H9 (cell line): ENCODE measurements around the gene NSA2. TPM values are rescaled to one million over a fixed set of nuclear protein-coding genes. Genes with fewer than 3 reads are reported as not detected.

Experiments used
- DNase-seq: peaks from one replicate; pipeline ENCODE4 v3.0.0-alpha.2; 2017
- H2AFZ ChIP-seq: one replicate; pipeline ENCODE4 v1.6.1; 2013; ENCODE audit warnings: mild to moderate bottlenecking, low read length, control low read depth, moderate library complexity
- H2AK5ac ChIP-seq: 2 replicates; pipeline ENCODE4 v1.6.1; 2013; ENCODE audit warnings: low read length, control low read depth, mixed read lengths; ENCODE audit not compliant: insufficient read length
- H2BK120ac ChIP-seq: one replicate; pipeline ENCODE4 v1.6.1; 2013; ENCODE audit warnings: low read depth, mild to moderate bottlenecking, low read length, control low read depth, inconsistent platforms; ENCODE audit not compliant: poor library complexity, severe bottlenecking
- H2BK12ac ChIP-seq: 2 replicates; pipeline ENCODE4 v1.6.1; 2013; ENCODE audit warnings: low read length, control low read depth, mixed read lengths, low read depth; ENCODE audit not compliant: insufficient read length
- H2BK15ac ChIP-seq: 2 replicates; pipeline ENCODE4 v1.6.1; 2013; ENCODE audit warnings: low read depth, low read length, control low read depth
- H2BK20ac ChIP-seq: one replicate; pipeline ENCODE4 v1.6.1; 2013; ENCODE audit warnings: low read depth, mild to moderate bottlenecking, low read length, control low read depth, inconsistent platforms; ENCODE audit not compliant: poor library complexity, severe bottlenecking
- H2BK5ac ChIP-seq: 2 replicates; pipeline ENCODE4 v1.6.1; 2013; ENCODE audit warnings: low read length, control low read depth, mixed read lengths; ENCODE audit not compliant: insufficient read length
- H3K14ac ChIP-seq: 2 replicates; pipeline ENCODE4 v1.6.1; 2013; ENCODE audit warnings: low read length, control low read depth; ENCODE audit not compliant: insufficient read depth
- H3K18ac ChIP-seq: 2 replicates; pipeline ENCODE4 v1.6.1; 2013; ENCODE audit warnings: low read depth, mild to moderate bottlenecking, mixed read lengths, low read length, control low read depth; ENCODE audit not compliant: insufficient read length
- H3K23ac ChIP-seq: 2 replicates; pipeline ENCODE4 v1.6.1; 2013; ENCODE audit warnings: low read length, control low read depth, mixed read lengths, low read depth; ENCODE audit not compliant: insufficient read length
- H3K23me2 ChIP-seq: 2 replicates; pipeline ENCODE4 v1.6.1; 2013; ENCODE audit warnings: low read depth, mild to moderate bottlenecking, mixed read lengths, low read length, control low read depth; ENCODE audit not compliant: insufficient read length, poor library complexity, severe bottlenecking
- H3K27ac ChIP-seq: 2 replicates; pipeline ENCODE4 v1.5.1; 2013; ENCODE audit warnings: low read length, control low read depth, mixed read lengths, low read depth; ENCODE audit not compliant: insufficient read length
- H3K27me3 ChIP-seq: 2 replicates; pipeline ENCODE4 v1.6.1; 2013; ENCODE audit warnings: low read length, control low read depth, inconsistent platforms; ENCODE audit not compliant: insufficient read depth
- H3K4ac ChIP-seq: 2 replicates; pipeline ENCODE4 v1.6.1; 2013; ENCODE audit warnings: low read depth, mild to moderate bottlenecking, control low read depth, inconsistent platforms, low read length, moderate library complexity
- H3K4me1 ChIP-seq: 2 replicates; pipeline ENCODE4 v1.6.1; 2013; ENCODE audit warnings: low read length, control low read depth, inconsistent platforms; ENCODE audit not compliant: insufficient read depth
- H3K4me2 ChIP-seq: 2 replicates; pipeline ENCODE4 v1.6.1; 2013; ENCODE audit warnings: low read length, control low read depth, mixed read lengths; ENCODE audit not compliant: insufficient read length, insufficient read depth
- H3K56ac ChIP-seq: 2 replicates; pipeline ENCODE4 v1.6.1; 2013; ENCODE audit warnings: low read depth, mild to moderate bottlenecking, mixed read lengths, low read length, control low read depth; ENCODE audit not compliant: insufficient read length
- H3K79me1 ChIP-seq: 2 replicates; pipeline ENCODE4 v1.6.1; 2013; ENCODE audit warnings: low read depth, mild to moderate bottlenecking, moderate library complexity, low read length, control low read depth, inconsistent platforms; ENCODE audit not compliant: insufficient read depth, poor library complexity, severe bottlenecking
- H3K79me2 ChIP-seq: 2 replicates; pipeline ENCODE4 v1.6.1; 2013; ENCODE audit warnings: low read length, control low read depth, inconsistent platforms; ENCODE audit not compliant: insufficient read depth
- H3K9ac ChIP-seq: 2 replicates; pipeline ENCODE4 v1.6.1; 2013; ENCODE audit warnings: low read length, control low read depth, mixed read lengths; ENCODE audit not compliant: insufficient read length; ENCODE audit errors: extremely low read depth
- H3K9me3 ChIP-seq: one replicate; pipeline ENCODE4 v1.6.1; 2013; ENCODE audit warnings: low read depth, low read length, inconsistent platforms; ENCODE audit not compliant: control insufficient read depth
- H3T11ph ChIP-seq: one replicate; pipeline ENCODE4 v1.6.1; 2013; ENCODE audit warnings: mild to moderate bottlenecking, low read length, control low read depth, inconsistent platforms
- H4K20me1 ChIP-seq: one replicate; pipeline ENCODE4 v1.6.1; 2013; ENCODE audit not compliant: control insufficient read depth, insufficient read length, insufficient read depth
- H4K5ac ChIP-seq: 2 replicates; pipeline ENCODE4 v1.6.1; 2013; ENCODE audit warnings: low read depth, mild to moderate bottlenecking, mixed read lengths, low read length, control low read depth; ENCODE audit not compliant: insufficient read length
- H4K8ac ChIP-seq: replicated peaks from 2 replicates; pipeline ENCODE4 v1.6.1; 2013; ENCODE audit warnings: low read length, control low read depth, mixed read lengths, low read depth; ENCODE audit not compliant: insufficient read length
- H4K91ac ChIP-seq: 2 replicates; pipeline ENCODE4 v1.6.1; 2013; ENCODE audit warnings: low read depth, mild to moderate bottlenecking, moderate library complexity, mixed read lengths, low read length, control low read depth; ENCODE audit not compliant: insufficient read length
- H3K27ac Mint-ChIP-seq, 3 experiments: 2 replicates in 2 of 3; 3 replicates in 1 of 3; pipeline ENCODE4 v1.8.0; 2020 to 2021; ENCODE audit warnings: mixed read lengths in 3 of 3, mild to moderate bottlenecking in 1 of 3, moderate library complexity in 1 of 3
- H3K27me3 Mint-ChIP-seq: 2 replicates; pipeline ENCODE4 v1.8.0; 2021; ENCODE audit warnings: low read depth, mild to moderate bottlenecking, moderate library complexity, mixed read lengths
- H3K36me3 Mint-ChIP-seq, 3 experiments: 2 replicates in 2 of 3; 3 replicates in 1 of 3; pipeline ENCODE4 v1.8.0; 2020 to 2021; ENCODE audit warnings: low read depth in 3 of 3, mixed read lengths in 3 of 3; ENCODE audit not compliant: insufficient read depth in 1 of 3
- H3K4me1 Mint-ChIP-seq, 2 experiments: 2 replicates each; pipeline ENCODE4 v1.8.0; 2020; ENCODE audit warnings: mixed read lengths in 2 of 2
- H3K4me3 Mint-ChIP-seq, 2 experiments: 2 replicates in 1 of 2; 3 replicates in 1 of 2; pipeline ENCODE4 v1.8.0; 2020 to 2021; ENCODE audit warnings: mild to moderate bottlenecking in 2 of 2, mixed read lengths in 2 of 2, moderate library complexity in 1 of 2
- H3K9me3 Mint-ChIP-seq, 2 experiments: 2 replicates in 1 of 2; 3 replicates in 1 of 2; pipeline ENCODE4 v1.8.0; 2020; ENCODE audit warnings: mild to moderate bottlenecking in 2 of 2, mixed read lengths in 2 of 2, moderate library complexity in 1 of 2
- WGBS: extraction: QIAGEN DNeasy Blood & Tissue Kit; methylation state at CpG from one replicate; pipeline ENCODE4 v1.1.7; 2013; ENCODE audit warnings: missing lambda C conversion rate, low lambda C conversion rate, mixed read lengths; ENCODE audit not compliant: insufficient read length; ENCODE audit errors: extremely low coverage; 5-methylcytosine and 5-hydroxymethylcytosine counted together
- total RNA-seq: library from RNA; stranded (reverse); gene quantifications from 2 replicates; pipeline ENCODE4 v1.2.1, GENCODE V29; 2021
- TF ChIP-seq, protein P1 (sequence below): fragments of 200-600 bp; sonication (generic); conservative IDR thresholded peaks from 3 replicates; pipeline ENCODE4 v1.8.0; 2021; ENCODE audit warnings: antibody characterized with exemption, mild to moderate bottlenecking

NSA2 gene
- total RNA-seq, 1 experiment from 2014 or later: 72.0 TPM

- Histone ChIP-seq H3K9ac (no peak overlapping the region), H3K4me2 (no peak overlapping the region), H3K18ac (no peak overlapping the region), H2BK15ac (no peak overlapping the region), H3K14ac (no peak overlapping the region), H3K79me2 (no peaks in the 10 kb centered on the region), H4K5ac (no peak overlapping the region), H2AFZ (no peak overlapping the region), H2BK12ac (no peak overlapping the region), H2BK5ac (no peak overlapping the region), H4K91ac (no peak overlapping the region), H3K56ac (no peak overlapping the region), H4K8ac (no peak overlapping the region), H3K9me3 (no peaks in the 10 kb centered on the region), H2AK5ac (no peak overlapping the region), H3K23me2 (no peaks in the 10 kb centered on the region), H4K20me1 (no peaks in the 10 kb centered on the region), H2BK120ac (no peak overlapping the region), H3K27ac (no peak overlapping the region), H3T11ph (no peak overlapping the region), H3K79me1 (no peaks in the 10 kb centered on the region), H3K4me1 (no peaks in the 10 kb centered on the region), H3K4ac (no peak overlapping the region), H3K23ac (no peak overlapping the region), H3K27me3 (no peaks in the 10 kb centered on the region), H2BK20ac (no peak overlapping the region)
- H3K27me3 Mint-ChIP-seq: no peaks in the 10 kb centered on the region
- H3K9me3 Mint-ChIP-seq: no peaks in the 10 kb centered on the region; a peak in 1 of 5 replicates
- peaks cover 46 to 78% (median 63%) of the 10 kb centered on the region in 3 experiments; a peak in 6 of 7 replicates for H3K36me3 Mint-ChIP-seq
- no peak overlapping the region for H3K4me3 Mint-ChIP-seq
- no peak for DNase-seq
- TF ChIP-seq, protein P1, sequence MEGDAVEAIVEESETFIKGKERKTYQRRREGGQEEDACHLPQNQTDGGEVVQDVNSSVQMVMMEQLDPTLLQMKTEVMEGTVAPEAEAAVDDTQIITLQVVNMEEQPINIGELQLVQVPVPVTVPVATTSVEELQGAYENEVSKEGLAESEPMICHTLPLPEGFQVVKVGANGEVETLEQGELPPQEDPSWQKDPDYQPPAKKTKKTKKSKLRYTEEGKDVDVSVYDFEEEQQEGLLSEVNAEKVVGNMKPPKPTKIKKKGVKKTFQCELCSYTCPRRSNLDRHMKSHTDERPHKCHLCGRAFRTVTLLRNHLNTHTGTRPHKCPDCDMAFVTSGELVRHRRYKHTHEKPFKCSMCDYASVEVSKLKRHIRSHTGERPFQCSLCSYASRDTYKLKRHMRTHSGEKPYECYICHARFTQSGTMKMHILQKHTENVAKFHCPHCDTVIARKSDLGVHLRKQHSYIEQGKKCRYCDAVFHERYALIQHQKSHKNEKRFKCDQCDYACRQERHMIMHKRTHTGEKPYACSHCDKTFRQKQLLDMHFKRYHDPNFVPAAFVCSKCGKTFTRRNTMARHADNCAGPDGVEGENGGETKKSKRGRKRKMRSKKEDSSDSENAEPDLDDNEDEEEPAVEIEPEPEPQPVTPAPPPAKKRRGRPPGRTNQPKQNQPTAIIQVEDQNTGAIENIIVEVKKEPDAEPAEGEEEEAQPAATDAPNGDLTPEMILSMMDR: no peak
- WGBS: no CpG with 5 or more reads among the region's 21 CpGs
- H3K4me1 Mint-ChIP-seq: no peaks in the 10 kb centered on the region
- peak overlapping the region in 1 of 3 experiments; percentile 80; a peak in 2 of 7 replicates for H3K27ac Mint-ChIP-seq
These were observed 32.2 kb downstream of the NSA2 start for GRCh38 chr5:74798977-74799911.
